ENCODE results near the gene PLA2G7.

Gene PLA2G7

GRCh38 chr6:46687619-46688097 lies 47.5 kb downstream of the PLA2G7 start, which contains the start of gene TDRD6:
TSS of gene TDRD6 (plus strand) at chr6:46687885. CDS start at chr6:46688129, 244 bp downstream.
- no peak for DNase-seq

DNA sequence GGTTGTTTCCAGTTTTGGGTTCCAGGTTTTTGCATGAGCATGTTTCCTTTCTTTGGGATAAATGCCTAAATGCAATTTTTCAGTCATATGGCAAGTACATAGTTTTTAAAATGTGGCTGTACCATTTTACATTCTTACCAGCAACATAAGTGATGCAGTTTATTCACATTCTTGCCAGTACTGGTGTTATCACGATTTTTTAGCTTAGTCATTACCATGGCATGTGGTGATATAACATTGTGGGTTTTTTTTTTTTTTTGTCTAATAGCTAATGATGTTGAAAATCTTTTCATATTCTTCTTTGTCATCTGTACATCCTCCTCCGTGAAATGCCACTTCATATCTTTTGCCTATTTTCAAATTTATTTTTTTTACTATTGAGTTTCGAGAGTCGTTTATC lies 50.4 kb downstream of the PLA2G7 start:
- DNase-seq, result no peak

DNA sequence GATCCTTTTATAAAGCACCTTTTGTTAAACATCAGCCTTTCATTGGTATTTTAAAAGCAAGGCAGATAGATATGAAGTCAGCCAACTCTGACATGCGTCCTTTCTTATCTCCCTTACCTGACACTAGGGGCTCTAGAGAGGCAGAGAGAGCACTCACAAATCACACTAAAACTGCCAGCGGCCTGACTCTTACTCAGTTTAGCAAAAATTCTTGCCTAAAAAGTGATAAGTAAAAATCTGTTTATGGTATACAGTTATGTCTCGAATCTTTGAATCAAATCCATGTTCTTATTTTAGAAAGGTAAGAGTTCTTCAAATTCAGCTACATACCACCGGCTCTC lies 57.9 kb downstream of the PLA2G7 start:
- no peak for DNase-seq

DNA sequence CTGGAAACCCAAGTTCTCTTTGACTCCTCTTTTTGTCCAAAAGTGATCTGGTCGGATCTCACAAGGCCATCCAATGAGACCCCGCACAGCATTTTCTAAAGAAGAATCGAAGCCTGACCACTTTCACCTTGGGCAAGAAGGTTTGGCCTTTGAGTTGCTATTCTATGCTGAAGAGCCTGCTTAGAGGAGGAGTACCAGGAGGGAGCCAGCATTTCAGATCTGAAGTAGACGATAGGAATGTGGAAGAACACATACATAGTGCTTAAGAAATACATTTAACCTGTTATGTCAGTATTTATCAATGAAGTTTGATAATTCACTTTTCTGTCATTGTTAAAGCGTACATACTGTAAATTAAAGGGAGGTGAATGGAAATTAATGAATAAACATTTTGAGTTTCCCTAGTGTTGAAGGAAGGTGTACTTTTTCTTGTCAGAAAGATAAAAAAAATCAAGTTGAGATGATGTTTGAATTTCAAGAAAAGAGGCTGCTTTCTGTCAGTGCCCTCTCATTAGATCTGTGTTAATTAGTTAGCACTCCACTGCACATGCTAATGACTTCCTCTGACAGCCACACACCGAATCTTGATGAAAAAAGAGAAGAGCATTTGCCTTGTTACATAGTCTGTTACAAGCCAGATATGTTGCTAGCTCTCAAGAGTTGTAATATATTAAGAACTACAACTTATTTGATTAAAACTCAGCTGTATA lies 58.4 kb downstream of the PLA2G7 start:
- no peak for DNase-seq

- no peak for DNase-seq
Observed at GRCh38 chr6:46674410-46674809, 60.8 kb downstream of the PLA2G7 start.

- DNase-seq, result no peak
Observed at GRCh38 chr6:46667377-46667776, 67.8 kb downstream of the PLA2G7 start.

GRCh38 chr6:46661483-46661882 lies 73.7 kb downstream of the PLA2G7 start:
- no peak for DNase-seq

DNA sequence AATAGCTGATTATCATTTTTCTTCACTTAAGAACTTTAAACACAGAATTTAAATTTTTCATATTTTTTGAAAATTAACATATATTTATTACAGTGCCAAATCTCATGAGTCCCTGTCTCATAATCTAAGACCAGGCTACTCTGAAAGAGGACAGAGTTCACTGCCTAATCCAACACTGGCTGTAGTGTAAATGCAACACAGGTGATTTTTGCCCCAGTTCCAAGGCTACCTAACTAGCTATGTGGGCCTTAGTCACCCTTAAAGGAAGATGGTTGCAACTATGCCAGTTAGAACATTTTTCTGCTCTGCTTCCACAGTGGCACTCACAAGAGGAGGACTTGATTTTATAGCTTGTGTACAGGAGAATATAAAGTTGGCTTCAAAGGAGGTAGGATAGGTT lies 77.5 kb downstream of the PLA2G7 start:
- DNase-seq, result no peak

DNA sequence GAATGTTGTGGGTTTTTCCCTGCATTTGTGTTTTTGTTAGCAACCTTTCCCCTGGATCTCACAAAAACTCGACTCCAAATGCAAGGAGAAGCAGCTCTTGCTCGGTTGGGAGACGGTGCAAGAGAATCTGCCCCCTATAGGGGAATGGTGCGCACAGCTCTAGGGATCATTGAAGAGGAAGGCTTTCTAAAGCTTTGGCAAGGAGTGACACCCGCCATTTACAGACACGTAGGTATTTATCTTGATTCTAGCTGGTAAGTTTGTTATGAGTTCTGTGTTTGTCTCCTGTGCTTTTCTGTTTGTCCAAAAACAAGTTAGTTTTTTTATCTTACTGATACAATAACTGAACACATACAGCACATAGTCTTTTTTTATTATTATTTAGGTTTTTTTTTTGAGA lies 79.4 kb downstream of the PLA2G7 start:
- DNase-seq, result no peak
